GM23248 (cell line): ENCODE data around the gene FAM216B. TPM values are rescaled to one million over a fixed set of nuclear protein-coding genes. Genes with fewer than 3 reads are reported as not detected.

Experiments used
- DNase-seq: peaks from one replicate; pipeline ENCODE4 v3.0.0-alpha.2; 2015
- H2AFZ ChIP-seq: fragments of 200-600 bp; sonication (generic); 2 replicates; pipeline ENCODE4 v1.6.1; 2016; ENCODE audit warnings: antibody characterized with exemption
- H3F3A ChIP-seq: fragments of 200-600 bp; sonication (generic); 2 replicates; pipeline ENCODE4 v1.6.1; 2016; ENCODE audit warnings: mild to moderate bottlenecking, antibody characterized with exemption, mixed run types; ENCODE audit not compliant: insufficient read depth
- H3K27ac ChIP-seq: fragments of 200-600 bp; sonication (generic); 2 replicates; pipeline ENCODE4 v1.5.1; 2016; ENCODE audit warnings: mild to moderate bottlenecking
- H3K27me3 ChIP-seq: fragments of 200-600 bp; sonication (generic); replicated peaks from 2 replicates; pipeline ENCODE4 v1.6.1; 2016; ENCODE audit warnings: mild to moderate bottlenecking; ENCODE audit not compliant: insufficient read depth
- H3K36me3 ChIP-seq: fragments of 200-600 bp; sonication (generic); 2 replicates; pipeline ENCODE4 v1.6.1; 2016; ENCODE audit warnings: low read depth, mild to moderate bottlenecking
- H3K4me1 ChIP-seq: fragments of 200-600 bp; sonication (generic); 2 replicates; pipeline ENCODE4 v1.6.1; 2016; ENCODE audit warnings: mild to moderate bottlenecking; ENCODE audit not compliant: insufficient read depth
- H3K4me2 ChIP-seq: fragments of 200-600 bp; sonication (generic); one replicate; pipeline ENCODE4 v1.6.1; 2016; ENCODE audit warnings: mild to moderate bottlenecking; ENCODE audit not compliant: unreplicated experiment
- H3K4me3 ChIP-seq: fragments of 200-600 bp; sonication (generic); 2 replicates; pipeline ENCODE4 v1.5.1; 2016; ENCODE audit warnings: mild to moderate bottlenecking
- H3K79me2 ChIP-seq: fragments of 200-600 bp; sonication (generic); 2 replicates; pipeline ENCODE4 v1.6.1; 2016; ENCODE audit warnings: mild to moderate bottlenecking; ENCODE audit not compliant: insufficient read depth
- H3K9ac ChIP-seq: fragments of 200-600 bp; sonication (generic); 2 replicates; pipeline ENCODE4 v1.6.1; 2016; ENCODE audit warnings: mild to moderate bottlenecking
- H3K9me2 ChIP-seq: fragments of 200-600 bp; sonication (generic); 2 replicates; pipeline ENCODE4 v1.6.1; 2016; ENCODE audit warnings: mixed run types, mild to moderate bottlenecking, moderate library complexity; ENCODE audit not compliant: insufficient read depth
- H3K9me3 ChIP-seq: fragments of 200-600 bp; sonication (generic); one replicate; pipeline ENCODE4 v1.6.1; 2017; ENCODE audit warnings: low read depth
- H4K20me1 ChIP-seq: fragments of 200-600 bp; sonication (generic); 2 replicates; pipeline ENCODE4 v1.6.0; 2016; ENCODE audit not compliant: insufficient read depth
- EZH2 ChIP-seq: fragments of 200-600 bp; sonication (generic); IDR thresholded peaks from 2 replicates; pipeline ENCODE4 v1.6.1; 2018; ENCODE audit warnings: antibody characterized with exemption, mild to moderate bottlenecking; ENCODE audit not compliant: insufficient read depth, poor library complexity, severe bottlenecking
- EZH2phosphoT487 ChIP-seq: fragments of 200-600 bp; sonication (generic); IDR thresholded peaks from 2 replicates; pipeline ENCODE4 v1.6.1; 2018; ENCODE audit warnings: antibody characterized with exemption, moderate library complexity, mild to moderate bottlenecking, low read depth; ENCODE audit not compliant: insufficient read depth
- WGBS, 2 experiments: methylation state at CpG; one replicate each; pipeline ENCODE4 v1.1.6; 2015 to 2017; ENCODE audit warnings: low lambda C conversion rate in 2 of 2, low coverage in 1 of 2; ENCODE audit errors: missing lambda C conversion rate in 2 of 2; 5-methylcytosine and 5-hydroxymethylcytosine counted together
- in situ Hi-C: fragments of 300-500 bp; cut with MboI; formaldehyde crosslinking; loops from 2 replicates; pipeline ENCODE4 v1.15.0; 2020
- polyA plus RNA-seq: library from polyadenylated mRNA; unstranded; fragments of >200 nt; fragmentation: Nextera tagmentation; extraction: Ambion mirVana; gene quantifications from 2 replicates; pipeline ENCODE4 v1.2.1, GENCODE V29; 2016
- total RNA-seq: library from RNA; depleted of rRNA; stranded (reverse); fragments of >200 nt; shearing (Covaris generic); gene quantifications from 2 replicates; pipeline ENCODE4 v1.2.3, GENCODE V29; 2014; rRNA removed

Gene FAM216B
- total RNA-seq (not detected in 2 replicates), polyA plus RNA-seq (not detected in 2 replicates)

GRCh38 chr13:42781352-42781751 lies at the start of gene FAM216B:
TSS of gene FAM216B (plus strand) at chr13:42781584. CDS start at chr13:42784068, 2,484 bp downstream.
- Histone ChIP-seq H3K79me2 (no peaks in the 10 kb centered on the region), H2AFZ (no peak within 1 kb of the TSS)
- no peak for DNase-seq

DNA sequence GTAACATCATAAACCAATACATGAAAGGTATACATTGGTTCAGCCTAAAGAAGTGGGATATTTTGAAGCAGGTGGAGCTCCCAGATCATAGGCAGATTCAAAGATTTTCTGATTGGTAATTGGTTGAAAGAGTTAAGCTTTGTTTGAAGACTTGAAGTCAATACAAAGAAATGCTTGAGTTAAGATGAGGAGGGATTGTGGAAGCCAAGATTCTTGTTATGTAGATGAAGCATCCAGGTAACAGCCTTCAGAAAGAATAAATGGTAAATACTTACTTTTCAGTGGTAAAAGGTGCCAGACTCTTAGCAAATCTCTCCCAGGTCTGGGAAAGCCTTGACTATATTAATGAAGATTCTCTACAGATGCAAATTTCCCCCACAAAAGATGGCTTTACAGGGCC lies 49.3 kb upstream of the FAM216B start:
- no peak overlapping the region for H3K4me3 ChIP-seq
- in situ Hi-C loops, result no loop called here
- no peak overlapping the region for H2AFZ ChIP-seq
- DNase-seq, result no peak
- TF ChIP-seq EZH2phosphoT487, result no peak
- no peak for TF ChIP-seq EZH2
- H4K20me1 ChIP-seq, result no peaks in the 10 kb centered on the region
- no peak overlapping the region for H3K27ac ChIP-seq
- peaks cover 2% of the 10 kb centered on the region; the same call in 1 of the 2 replicates for H3K9me2 ChIP-seq
- no peak overlapping the region for H3K9ac ChIP-seq
- no peaks in the 10 kb centered on the region for H3K27me3 ChIP-seq
- no peak overlapping the region for H3K4me2 ChIP-seq
- no peaks in the 10 kb centered on the region for H3K79me2 ChIP-seq
- no peaks in the 10 kb centered on the region for H3F3A ChIP-seq
- H3K4me1 ChIP-seq, result no peaks in the 10 kb centered on the region
- H3K36me3 ChIP-seq, result no peaks in the 10 kb centered on the region
- no peaks in the 10 kb centered on the region for H3K9me3 ChIP-seq

More at GRCh38 chr13:42781352-42781751, at the start of gene FAM216B:
- H3K9me3 ChIP-seq, result no peaks in the 10 kb centered on the region
- 79 to 81% methylated on average over 3 of the region's 3 CpGs for WGBS, 2 experiments
- no peaks in the 10 kb centered on the region for H3K4me1 ChIP-seq
- TF ChIP-seq EZH2 (no peak), EZH2phosphoT487 (no peak)
- no peak within 1 kb of the TSS for H3K9ac ChIP-seq
- no peaks in the 10 kb centered on the region for H3K36me3 ChIP-seq
- H3K27me3 ChIP-seq, result no peaks in the 10 kb centered on the region
- H4K20me1 ChIP-seq, result no peaks in the 10 kb centered on the region
- no peaks in the 10 kb centered on the region for H3F3A ChIP-seq
- in situ Hi-C loops, result no loop called here
- no peak within 1 kb of the TSS for H3K27ac ChIP-seq
- no peak within 1 kb of the TSS for H3K4me2 ChIP-seq
- no peak within 1 kb of the TSS for H3K4me3 ChIP-seq
- H3K9me2 ChIP-seq, result no peaks in the 10 kb centered on the region

GRCh38 chr13:42733046-42733445 lies 48.3 kb upstream of the FAM216B start:
- no peaks in the 10 kb centered on the region for H3K79me2 ChIP-seq
- H3K27ac ChIP-seq, result no peak overlapping the region
- H2AFZ ChIP-seq, result no peak overlapping the region
- 97 to 98% methylated on average over 2 of the region's 2 CpGs for WGBS, 2 experiments
- no peaks in the 10 kb centered on the region for H3K9me3 ChIP-seq
- H3K4me2 ChIP-seq, result no peak overlapping the region
- H3F3A ChIP-seq, result no peaks in the 10 kb centered on the region
- no peak overlapping the region for H3K9ac ChIP-seq
- TF ChIP-seq EZH2phosphoT487 (no peak), EZH2 (no peak)
- no peak overlapping the region for H3K4me3 ChIP-seq
- H3K4me1 ChIP-seq, result no peaks in the 10 kb centered on the region
- peaks cover 3% of the 10 kb centered on the region; the same call in 1 of the 2 replicates for H3K9me2 ChIP-seq
- in situ Hi-C loops, result no loop called here
- DNase-seq, result no peak
- H4K20me1 ChIP-seq, result no peaks in the 10 kb centered on the region
- no peaks in the 10 kb centered on the region for H3K27me3 ChIP-seq
- no peaks in the 10 kb centered on the region for H3K36me3 ChIP-seq

DNA sequence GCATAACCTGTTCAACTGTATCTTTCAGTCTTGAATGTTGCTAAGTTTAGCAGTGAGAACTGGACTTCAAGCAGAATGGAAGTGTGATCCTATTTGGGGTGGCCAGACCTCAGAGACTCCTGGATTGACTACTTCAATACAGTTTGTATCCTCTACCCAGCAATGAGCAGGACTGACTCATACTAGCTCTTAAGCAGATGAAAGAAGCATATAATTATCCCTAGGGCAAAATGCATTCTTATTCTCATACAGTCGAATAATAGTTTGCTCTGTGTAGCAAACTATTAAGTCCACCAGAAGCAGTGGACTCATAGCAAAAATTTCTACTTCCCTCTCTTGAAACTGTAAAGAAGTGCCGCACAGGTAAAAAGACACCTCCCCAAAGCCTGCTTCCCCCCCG lies 46.4 kb upstream of the FAM216B start:
- TF ChIP-seq EZH2 (no peak), EZH2phosphoT487 (no peak)
- H2AFZ ChIP-seq, result no peak overlapping the region

DNA sequence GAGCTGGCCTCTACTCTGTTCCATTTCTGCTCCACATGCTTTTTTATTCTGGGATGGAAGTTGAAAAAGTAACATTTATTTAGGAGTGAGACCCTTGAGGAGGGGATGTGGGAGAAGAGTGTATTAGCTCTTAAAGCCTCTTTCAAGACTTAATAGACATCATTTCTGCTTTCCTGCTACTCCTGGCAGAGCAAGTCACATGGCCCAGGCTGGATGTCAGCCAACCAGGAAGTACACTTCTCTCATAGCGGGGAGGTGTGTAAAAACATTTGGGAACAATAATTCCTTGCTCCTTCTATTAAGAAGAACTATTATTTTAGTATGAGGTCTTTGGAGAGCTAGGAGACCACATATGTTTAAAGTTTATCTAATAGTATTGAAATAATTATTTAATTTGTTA lies 40.6 kb upstream of the FAM216B start:
- 33 to 35% methylated on average over 1 of the region's 1 CpG for WGBS, 2 experiments
- Histone ChIP-seq H3K9me2 (peaks cover 3% of the 10 kb centered on the region; the same call in 1 of the 2 replicates), H3K4me3 (no peak overlapping the region), H3K9ac (no peak overlapping the region), H3K4me1 (peaks cover 2% of the 10 kb centered on the region; the same call in 1 of the 2 replicates), H3K79me2 (no peaks in the 10 kb centered on the region), H3K36me3 (no peaks in the 10 kb centered on the region), H4K20me1 (no peaks in the 10 kb centered on the region), H3K9me3 (no peaks in the 10 kb centered on the region), H3K4me2 (no peak overlapping the region), H3K27ac (no peak overlapping the region), H3K27me3 (no peaks in the 10 kb centered on the region), H3F3A (no peaks in the 10 kb centered on the region), H2AFZ (no peak overlapping the region)
- in situ Hi-C loops, result no loop called here
- peak; percentile 18 for DNase-seq
- no peak for TF ChIP-seq EZH2phosphoT487
- TF ChIP-seq EZH2, result no peak

More for the DNA sequence above, 46.4 kb upstream of the FAM216B start:
- 52 to 60% methylated on average over 3 of the region's 3 CpGs for WGBS, 2 experiments
- no peak overlapping the region for H3K27ac ChIP-seq
- no peak overlapping the region for H3K4me3 ChIP-seq
- DNase-seq, result no peak
- H3K79me2 ChIP-seq, result no peaks in the 10 kb centered on the region
- H3K9me2 ChIP-seq, result peaks cover 3% of the 10 kb centered on the region; the same call in 1 of the 2 replicates
- in situ Hi-C loops, result no loop called here
- no peaks in the 10 kb centered on the region for H3K27me3 ChIP-seq
- no peaks in the 10 kb centered on the region for H3K4me1 ChIP-seq
- H3K4me2 ChIP-seq, result no peak overlapping the region
- H3K9ac ChIP-seq, result no peak overlapping the region
- no peaks in the 10 kb centered on the region for H3K36me3 ChIP-seq
- no peaks in the 10 kb centered on the region for H3F3A ChIP-seq
- H4K20me1 ChIP-seq, result no peaks in the 10 kb centered on the region
- no peaks in the 10 kb centered on the region for H3K9me3 ChIP-seq
